SHP77 (cell line): ENCODE measurements around the gene CHMP4B.

Experiments used
- DNase-seq, 2 experiments: peaks; one replicate each; lab custom pipeline; 2025; lab: John Stamatoyannopoulos, UW

The CHMP4B gene

DNA sequence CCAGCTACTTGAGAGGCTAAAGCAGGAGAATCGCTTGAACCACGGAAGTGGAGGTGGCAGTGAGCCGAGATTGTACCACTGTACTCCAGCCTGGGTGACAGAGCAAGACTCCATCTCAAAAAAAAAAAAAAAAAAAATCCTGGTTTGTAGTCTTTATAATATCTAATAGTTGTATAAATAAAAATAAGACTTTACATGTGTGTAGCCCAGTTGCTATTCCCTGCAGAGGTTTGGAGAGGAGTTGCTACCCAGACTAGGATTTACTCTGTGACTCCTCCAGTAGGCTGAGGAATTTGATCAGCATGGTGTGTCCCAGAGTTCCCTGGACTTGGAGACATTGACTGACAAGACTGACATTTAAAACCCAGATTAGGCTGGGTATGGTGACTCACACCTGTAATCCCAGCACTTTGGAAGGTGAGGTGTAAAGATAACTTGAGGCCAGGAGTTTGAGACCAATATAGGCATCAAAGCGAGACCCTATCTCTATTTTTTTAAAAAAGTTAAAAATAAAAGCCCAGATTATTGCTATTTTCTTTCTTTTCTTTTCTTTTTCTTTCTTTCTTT lies 10.2 kb downstream of the CHMP4B start:
- no peak for DNase-seq

DNA sequence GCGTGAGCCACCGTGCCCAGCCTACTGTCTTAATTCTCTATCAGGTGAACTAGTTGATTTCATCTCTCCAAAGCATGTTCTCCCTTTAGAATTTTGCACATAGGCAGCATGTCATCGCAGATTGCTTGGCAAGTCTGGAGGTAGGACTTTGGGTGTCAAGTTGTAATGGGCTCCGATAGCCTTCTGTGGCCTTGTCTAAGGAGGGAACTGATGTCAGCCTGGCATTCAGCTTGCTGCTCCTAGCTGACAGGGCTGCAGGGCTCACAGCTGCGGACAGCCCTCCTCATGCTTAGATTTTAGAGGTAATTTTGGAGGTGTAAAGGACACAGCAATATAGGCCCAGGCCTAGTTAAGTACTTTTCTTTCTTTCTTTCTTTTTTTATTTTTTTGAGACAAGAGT lies 11.3 kb downstream of the CHMP4B start:
- DNase-seq, result no peak

DNA sequence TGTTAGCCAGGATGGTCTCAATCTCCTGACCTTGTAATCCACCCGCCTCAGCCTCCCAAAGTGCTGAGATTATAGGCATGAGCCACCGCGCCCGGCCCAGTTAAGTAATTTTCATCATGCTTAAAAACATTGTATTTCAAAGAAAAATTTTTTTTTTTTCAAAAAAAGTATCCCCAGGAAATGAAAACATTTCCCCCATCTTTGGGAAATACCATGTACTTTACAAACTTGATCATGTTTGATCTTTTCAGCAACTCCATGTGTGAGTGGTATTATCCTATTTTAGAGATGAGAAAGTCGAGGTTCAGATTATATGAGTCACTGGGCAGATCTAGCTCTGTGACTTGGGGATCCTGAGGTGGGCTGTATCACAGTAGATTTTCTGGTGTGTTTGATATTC lies 11.8 kb downstream of the CHMP4B start:
- DNase-seq, result no peak

DNA sequence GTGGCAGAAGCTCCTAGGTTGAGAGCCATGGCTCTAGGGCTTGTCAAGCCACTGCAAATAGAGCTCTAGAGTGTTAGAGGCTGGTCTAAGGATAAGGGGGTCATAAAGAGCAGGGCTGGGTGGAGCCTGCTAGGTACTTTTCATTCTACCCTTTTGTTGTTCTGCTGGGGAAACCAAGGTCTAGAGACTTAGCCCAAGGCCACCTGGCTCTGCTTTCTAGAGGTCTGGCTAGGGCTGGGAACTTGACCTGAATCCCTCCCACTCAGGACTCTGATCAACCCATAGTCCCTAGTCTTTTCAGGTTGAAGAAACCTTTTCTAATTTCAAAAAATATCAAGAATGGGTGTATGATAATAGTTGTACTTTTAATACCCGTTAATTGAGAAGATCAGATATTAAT lies 13.7 kb downstream of the CHMP4B start:
- no peak for DNase-seq

DNA sequence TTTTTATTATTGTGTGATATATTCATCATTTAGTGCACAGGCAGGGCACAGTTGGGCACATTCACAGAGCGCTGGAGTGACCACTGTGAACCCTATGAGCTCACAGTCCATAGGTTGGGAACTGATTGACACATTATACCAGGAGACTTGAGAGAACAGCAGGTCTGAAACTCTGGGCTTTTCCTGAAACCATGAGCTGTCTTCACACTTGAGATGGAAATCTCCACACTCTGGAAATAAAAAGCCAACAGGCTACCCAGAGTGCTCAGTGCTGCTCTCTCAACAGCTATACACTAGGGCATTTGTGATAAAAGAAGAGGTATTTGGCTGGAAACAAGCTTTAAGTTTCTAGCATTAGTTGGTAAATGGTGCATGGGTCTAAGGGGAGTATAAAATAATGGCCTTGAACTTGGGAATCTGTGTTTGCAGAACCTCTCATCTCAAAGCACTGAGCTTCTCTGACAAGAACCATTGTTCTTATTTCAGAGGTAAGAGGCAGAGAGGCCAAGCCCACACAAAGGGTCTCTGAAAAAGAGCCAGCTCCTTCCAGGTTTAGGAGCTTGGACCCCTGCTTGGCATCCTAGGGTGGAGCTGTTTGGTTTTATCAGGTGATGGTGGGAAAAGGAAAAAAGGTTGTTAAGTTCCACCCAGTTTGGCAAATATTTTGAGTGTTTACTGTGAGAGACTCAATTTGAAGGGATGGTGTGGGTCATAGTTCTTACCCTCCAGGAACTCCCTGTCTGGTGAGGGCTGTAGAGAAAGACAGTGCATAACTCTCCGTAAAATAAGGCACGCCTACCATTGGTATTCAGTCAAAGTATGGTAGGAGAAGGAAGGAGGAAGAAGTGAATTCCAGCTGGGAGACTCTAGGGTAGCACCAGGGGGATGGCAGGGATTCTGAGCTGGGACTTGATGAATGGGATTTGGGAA lies 14.5 kb downstream of the CHMP4B start:
- no peak for DNase-seq

DNA sequence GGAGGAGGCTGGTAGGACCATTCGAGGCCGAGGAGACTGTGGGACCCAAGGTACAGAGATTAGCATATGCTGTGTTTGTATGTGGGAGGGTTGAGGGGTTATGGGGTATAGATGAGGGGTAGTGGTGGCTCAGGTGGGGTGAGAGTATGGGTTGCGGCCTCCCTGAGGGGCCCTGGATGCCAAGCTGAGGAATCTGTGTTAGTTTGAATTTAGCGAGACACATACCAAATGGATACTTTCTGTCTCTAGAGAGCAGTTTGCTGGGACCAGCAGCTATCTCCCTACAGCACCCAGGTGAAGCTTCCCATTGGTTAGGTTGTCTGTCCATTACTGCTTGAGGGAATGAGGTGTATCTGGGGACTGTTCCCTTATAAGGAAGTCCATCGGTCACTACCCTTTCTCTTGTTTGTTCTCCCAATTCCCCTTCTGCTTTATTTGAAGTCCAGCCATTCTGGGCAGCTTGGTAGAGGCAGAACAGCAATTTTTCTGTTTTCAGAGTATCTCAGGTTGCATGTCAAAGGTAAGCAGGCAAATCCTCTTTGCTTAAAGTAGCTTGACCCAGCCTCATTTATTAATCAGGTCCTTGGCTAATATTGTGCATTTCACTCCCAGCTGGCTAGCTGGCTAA lies 15.2 kb downstream of the CHMP4B start:
- DNase-seq, result no peak

DNA sequence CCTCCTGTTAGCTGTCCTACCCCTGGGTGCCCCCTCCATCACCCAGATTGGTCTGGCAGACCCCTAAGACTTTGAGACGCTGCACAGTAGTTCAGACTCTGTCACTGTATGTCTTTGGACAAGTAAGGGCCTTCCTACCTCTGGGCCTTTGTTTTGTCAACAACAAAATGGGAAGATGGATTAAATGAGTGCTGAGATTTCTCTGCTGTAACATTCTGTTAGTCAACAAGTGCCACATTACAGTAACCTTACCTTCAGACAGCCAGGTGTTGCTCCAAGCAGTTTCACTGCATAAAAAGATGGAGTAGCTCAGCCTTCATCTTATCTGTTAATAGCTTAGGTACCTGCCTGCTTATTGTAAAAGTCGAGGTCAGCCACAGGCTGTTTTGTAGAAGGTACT lies 16.0 kb downstream of the CHMP4B start:
- no peak for DNase-seq

DNA sequence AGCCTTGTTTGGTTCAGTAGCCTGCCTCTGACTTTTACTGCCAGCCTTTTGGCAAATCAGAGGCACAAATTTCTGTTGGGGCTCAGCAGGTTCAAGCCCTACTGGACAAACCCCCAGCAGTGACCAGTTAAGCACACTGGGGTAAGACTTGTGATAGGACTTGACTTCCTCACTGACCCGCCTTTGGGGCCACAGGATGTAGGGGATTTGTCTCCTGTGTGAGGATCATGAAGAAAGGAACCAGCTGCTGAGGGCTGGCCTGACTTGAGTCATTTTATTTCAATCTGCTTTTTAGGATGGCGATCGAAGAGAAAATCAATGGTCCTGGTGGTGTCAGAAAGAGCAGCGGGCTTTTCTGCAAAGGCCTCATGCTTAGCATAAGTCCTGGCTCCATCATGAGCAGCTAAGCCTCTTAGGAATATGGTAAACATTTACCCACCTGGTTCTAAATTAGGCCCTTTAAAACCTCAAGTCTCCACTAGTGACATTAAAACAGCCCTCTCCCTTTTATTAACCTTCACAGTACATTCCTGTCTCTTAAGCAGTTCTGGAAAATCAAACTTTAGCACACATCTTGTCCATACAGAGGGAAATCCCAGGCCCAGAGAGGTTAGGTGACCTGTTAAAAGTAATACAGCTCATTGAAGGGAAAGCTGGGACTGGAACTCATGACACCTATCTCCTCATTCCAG lies 16.6 kb downstream of the CHMP4B start:
- DNase-seq, result no peak

DNA sequence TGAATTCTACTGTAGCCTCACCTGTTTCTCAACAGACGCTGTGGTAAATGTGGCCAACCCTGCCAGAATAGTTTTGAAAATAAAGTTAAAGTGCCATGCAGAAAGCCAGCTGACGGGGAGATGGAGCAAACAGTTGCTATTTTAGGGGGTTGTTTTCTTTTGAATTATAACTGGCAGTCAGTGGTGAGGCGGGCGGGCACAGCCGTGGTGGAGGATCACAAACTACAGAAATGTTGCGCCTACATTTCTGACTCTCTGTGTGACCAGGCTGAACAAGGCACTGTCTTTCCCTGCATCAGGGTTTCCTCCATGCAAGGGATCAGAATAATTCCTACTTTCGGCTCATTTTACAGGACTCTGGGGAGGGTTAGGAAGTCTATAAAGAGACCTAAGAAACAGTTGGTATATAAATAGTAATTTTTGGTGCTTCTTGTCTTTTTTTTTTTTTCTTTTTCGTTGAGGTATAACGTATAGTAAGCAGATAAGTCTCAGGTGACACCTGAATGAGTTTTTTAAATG lies 17.2 kb downstream of the CHMP4B start:
- no peak for DNase-seq

DNA sequence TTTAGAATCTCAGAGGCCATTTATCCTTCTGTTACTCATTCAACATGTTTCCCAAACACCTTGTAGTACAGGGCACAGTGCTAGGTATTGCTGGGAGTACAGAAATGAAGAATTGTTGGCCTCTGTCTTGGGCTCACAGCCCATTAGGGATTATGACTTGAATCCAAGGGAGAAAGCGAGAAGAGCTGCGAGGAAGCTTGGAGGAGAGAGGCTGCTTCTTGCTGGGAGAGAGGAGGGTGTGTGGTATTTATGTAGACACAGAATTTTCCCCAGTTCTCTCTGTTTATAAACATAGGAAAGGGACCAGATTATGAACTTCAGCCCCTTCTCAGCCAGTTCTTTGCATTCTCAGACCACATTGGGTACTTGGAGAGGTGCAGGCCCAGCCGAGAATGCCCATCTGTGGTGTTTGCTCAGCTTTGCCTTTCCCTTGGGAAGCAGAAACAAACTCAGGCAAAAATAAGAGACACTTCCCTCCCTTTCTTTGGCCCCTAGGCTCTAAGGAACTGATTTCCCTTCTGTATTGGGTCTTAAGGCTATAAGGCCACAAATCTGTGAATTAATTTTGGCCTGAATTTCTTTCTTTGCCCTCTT lies 17.9 kb downstream of the CHMP4B start:
- DNase-seq, result no peak

DNA sequence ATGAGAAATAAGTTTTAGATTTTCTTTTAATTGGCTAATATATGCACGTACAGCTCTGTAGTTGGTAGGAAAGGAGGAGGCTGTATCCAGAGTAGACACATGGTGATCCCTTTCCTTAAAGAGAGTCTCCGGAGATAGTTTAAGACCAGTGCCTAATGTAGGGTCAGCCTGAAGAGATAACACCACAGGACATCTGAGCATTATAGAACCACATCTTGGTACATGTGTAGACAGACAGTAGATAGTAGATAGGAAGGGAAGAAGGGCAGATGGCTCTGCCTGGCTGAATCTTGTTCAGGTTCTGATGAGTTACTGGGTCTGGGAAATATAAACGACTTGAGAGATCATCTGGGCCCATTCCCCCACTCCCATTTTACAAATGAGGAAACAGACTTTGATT lies 18.5 kb downstream of the CHMP4B start:
- no peak for DNase-seq

DNA sequence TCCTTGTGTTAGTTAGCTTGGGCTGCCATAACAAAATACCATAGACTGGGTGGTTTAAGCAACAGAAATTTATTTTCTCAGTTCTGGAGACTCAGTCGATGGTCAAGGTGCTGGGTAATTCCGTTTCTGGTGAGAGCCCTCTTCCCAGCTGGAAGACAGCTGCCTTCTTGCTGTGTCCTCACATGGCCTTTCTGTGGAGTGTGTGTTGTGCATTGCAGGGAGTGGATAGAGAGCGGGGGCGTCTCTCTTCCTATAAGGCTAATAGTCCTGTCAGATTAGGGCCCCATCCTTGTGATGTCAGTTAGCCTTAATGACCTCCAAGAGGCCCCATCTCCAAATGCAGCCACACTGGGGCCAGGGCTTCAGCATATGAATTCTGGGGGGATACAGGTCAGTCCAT lies 19.2 kb downstream of the CHMP4B start:
- no peak for DNase-seq

DNA sequence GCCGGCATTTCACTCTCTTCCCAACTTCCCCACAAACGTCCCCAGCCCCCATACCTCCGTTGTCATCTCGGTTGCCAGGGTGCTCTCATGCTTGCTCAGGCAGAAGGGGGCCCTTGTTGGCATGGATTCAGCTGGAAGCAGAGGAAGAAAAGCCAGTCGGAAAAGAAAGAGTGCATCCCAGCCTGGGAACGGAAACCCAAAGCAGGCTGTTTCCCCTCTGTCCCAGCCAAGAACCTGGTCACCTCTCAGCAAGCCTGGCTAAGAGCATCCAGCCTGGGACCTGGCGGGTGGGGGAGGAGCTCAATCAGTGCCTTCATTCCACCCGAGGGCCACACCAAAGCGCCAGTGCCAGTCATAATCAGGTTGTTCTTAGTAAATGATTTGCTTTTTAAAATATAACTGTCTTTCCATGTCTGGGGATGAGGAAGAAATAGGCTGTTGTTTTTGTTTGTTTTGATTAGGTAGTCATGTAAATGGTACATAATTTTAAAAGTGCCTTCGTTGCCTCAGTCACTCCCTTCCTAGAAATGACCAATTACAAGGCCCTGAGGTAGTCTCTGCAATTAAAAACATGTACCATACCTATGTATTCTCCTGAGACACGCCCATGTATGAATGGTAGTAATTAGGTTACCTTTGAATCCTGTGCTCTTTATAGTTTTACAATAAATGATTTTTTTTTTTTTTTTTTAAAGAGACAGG lies 21.1 kb downstream of the CHMP4B start:
- no peak for DNase-seq

DNA sequence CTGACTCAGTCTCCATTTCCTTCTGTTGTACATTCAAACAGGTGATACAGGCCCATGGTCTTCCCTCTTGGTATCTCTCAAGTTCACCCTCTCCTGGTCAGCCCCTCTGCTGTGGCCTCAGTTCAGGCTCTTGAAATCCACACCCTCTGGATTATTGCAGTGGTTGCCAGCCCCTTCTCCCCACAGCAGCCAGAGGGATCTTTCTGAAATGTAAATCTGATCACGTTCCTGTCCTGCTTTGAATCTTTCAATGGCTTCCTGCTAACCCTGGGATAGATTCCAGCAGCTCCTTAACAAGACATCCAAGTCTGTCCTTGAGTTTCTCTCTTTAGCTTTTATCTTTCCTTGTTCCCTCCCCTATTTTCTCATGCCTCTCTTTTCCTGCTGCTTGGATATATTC lies 22.2 kb downstream of the CHMP4B start:
- no peak for DNase-seq

DNA sequence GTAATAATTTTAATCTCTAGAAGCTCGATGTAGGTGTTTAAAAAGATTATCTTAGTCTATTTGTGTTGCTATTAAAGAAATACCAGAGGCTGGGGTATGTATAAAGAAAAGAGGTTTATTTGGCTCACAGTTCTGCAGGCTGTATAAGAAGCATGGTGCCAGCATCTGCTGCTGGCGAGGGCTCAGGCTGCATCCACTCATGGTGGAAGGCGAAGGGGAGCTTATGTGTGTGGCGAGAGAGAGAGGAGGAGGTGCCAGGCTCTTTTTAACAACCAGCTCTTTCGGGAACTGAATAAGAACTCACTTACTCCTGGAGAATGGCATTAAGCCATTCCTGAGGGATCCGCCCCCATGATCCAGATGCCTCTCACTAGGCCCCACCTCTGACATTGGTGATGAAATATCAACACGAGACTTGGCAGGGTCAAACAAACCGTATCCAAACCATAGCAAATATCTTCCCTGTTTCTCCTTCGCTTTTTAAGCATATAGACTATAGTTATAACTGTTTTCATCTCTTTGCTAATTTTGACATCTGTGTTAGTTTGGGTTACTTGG lies 24.5 kb downstream of the CHMP4B start:
- DNase-seq, result no peak

DNA sequence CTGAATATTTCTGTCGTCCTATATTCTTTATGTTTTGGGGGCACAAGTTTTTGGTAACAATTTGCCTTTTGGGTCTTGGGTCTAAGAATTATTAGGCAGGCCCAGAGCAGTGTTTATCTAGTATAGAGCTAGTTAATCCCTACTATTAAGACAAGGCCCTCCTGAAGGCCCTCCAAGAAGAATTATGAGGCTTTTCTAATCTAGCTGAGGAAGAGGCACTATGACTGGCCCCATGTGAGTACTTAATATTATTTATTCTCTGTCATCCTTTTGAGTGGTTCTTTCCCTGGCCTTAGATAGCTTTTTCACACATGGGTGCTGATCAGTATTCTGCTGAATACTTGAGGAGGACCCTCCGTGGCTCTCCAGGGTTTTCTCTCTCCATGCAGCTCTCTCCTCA lies 25.1 kb downstream of the CHMP4B start:
- DNase-seq, result no peak

DNA sequence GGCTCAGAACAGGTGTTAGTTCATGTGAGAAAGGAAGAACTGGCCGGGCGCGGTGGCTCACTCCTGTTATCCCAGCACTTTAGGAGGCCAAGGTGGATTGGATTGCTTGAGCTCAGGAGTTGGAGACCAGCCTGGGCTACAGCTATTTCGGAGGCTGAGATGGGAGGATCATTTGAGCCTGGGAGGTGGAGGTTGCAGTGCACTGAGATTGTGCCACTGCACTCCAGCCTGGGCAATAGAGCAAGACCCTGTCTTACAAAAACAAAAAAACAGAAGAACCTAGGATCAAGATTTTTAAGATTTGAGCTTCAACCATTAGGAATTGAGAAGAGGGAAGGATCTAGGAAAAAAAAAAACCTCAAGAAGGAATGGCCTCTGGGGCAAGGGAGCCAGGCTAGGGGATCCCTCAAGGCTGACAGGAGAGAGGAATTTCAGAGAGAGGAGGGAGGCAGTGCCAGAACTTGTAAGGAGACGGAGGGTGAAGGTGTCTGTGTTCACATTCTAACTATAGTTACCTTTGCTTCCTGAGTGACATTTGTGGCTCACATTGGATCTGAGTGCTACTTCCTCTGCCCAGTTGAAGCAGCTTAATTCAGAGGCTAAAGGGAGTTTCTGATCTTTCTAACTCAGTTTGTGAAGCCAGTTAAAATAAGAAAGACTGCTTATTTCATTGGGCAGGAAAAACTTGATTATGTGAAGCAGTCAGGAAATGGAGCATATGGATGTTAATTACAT lies 26.1 kb downstream of the CHMP4B start:
- no peak for DNase-seq

DNA sequence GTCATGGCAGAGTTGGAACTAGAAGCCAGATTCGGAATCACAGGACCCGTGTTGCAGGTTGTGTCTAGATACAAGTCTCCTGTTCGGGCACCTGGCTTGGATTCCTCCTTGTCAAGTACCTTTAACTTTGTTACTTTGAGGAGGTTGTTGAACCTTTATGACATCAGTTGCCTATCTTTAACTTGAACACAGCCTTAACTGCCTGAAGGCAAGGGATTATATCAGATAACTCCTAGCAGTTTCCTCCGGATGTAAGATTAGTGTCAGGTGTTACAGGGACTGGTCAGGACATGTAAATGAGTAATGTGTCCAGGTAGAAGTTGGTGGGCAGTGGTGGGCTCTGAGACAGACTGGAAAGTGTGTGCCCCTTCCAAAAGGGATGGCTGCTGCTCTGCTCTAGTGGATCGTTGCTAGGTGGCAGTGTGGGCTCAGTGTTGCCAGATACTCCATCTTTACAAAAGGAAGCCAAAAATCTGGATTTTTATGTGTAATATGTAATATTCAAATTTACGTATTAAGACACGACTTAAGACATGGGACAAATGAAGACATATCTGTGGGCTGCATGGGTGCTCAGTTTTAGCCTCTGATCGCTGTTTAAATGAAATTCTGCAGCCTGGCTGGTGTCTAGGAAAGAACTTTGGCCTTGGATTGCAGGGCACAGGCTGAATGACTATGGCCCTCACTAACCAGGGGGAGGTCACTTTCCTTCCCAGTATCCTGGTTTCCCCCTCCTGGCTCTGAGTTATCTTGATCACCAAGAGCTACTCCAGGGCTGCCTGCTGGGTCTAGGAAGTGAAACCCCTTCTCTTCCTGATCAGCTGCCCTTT lies 27.1 kb downstream of the CHMP4B start:
- no peak for DNase-seq

DNA sequence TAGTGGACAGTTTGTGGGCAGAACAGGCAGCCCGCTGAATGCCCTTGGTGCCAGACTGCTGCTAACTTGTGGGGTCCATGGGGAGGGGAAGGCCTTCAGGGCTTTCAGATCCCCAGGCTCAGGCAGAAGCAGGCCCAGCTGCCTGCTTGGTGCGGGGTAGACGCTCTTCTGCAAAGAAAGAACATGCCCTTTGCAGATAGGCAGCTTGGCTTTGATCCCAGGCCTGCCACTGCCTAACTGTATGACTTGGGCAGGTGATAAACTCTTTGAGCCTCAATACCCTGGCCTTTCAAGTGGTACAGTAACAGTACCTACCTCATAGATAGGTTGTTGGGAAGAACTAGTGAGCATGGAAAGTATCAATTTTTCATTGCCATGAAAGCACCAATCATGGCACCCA lies 28.4 kb downstream of the CHMP4B start:
- DNase-seq, result peak; percentile 11 to 32
